Neuron (in vitro differentiated cells): ENCODE data around the gene LIME1.

ENCODE experiments used
- H2AFZ ChIP-seq: one replicate; pipeline ENCODE4 v1.6.1; 2013; ENCODE audit warnings: low read depth, mild to moderate bottlenecking, inconsistent platforms, low read length, moderate library complexity
- H3K27me3 ChIP-seq: one replicate; pipeline ENCODE4 v1.6.1; 2013; ENCODE audit warnings: low read length; ENCODE audit not compliant: insufficient read depth
- H3K36me3 ChIP-seq: one replicate; pipeline ENCODE4 v1.6.1; 2013; ENCODE audit warnings: low read length; ENCODE audit not compliant: insufficient read depth
- H3K4me1 ChIP-seq: one replicate; pipeline ENCODE4 v1.6.1; 2013; ENCODE audit warnings: low read length; ENCODE audit not compliant: insufficient read depth
- H3K4me3 ChIP-seq: 2 replicates; pipeline ENCODE4 v1.5.1; 2013; ENCODE audit warnings: mild to moderate bottlenecking, low read length, moderate library complexity
- H3K9me3 ChIP-seq: one replicate; pipeline ENCODE4 v1.6.1; 2013; ENCODE audit warnings: low read length

Gene LIME1

GRCh38 chr20:63741676-63742380 is 5.4 kb downstream of the LIME1 start:
- no peaks in the 10 kb centered on the region for H3K9me3 ChIP-seq
- H3K27me3 ChIP-seq: no peaks in the 10 kb centered on the region
- peaks cover 39% of the 10 kb centered on the region for H3K36me3 ChIP-seq
- peak overlapping the region; percentile 81 for H3K4me3 ChIP-seq
- H2AFZ ChIP-seq: no peak overlapping the region
- H3K4me1 ChIP-seq: peaks cover 17% of the 10 kb centered on the region

DNA sequence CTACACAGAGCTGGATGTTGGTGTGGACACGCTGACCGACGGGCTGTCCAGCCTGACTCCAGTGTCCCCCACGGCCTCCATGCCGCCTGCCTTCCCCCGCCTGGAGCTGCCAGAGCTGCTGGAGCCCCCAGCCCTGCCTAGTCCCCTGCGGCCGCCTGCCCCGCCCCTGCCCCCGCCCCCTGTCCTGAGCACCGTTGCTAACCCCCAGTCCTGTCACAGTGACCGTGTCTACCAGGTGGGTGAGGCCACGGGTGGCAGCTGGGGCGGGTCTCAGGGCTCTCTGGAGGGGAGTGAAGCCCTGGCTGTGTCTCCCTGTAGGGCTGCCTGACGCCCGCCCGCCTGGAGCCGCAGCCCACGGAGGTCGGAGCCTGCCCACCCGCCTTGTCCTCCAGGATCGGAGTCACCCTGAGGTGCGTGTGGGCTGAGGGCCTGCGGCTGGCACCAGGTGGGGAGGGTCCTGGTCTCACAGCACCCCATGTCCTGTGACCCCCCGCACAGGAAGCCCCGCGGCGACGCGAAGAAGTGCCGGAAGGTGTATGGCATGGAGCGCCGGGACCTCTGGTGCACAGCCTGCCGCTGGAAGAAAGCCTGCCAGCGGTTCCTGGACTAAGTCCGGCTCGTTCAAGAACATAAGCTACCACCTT is 6.0 kb downstream of the LIME1 start:
- no peak overlapping the region for H3K4me3 ChIP-seq
- peaks cover 17% of the 10 kb centered on the region for H3K4me1 ChIP-seq
- H3K9me3 ChIP-seq: no peaks in the 10 kb centered on the region
- peaks cover 41% of the 10 kb centered on the region for H3K36me3 ChIP-seq
- no peak overlapping the region for H2AFZ ChIP-seq
- H3K27me3 ChIP-seq: no peaks in the 10 kb centered on the region

- H3K9me3 ChIP-seq: no peaks in the 10 kb centered on the region
- H3K4me3 ChIP-seq: no peak overlapping the region
- H3K27me3 ChIP-seq: no peaks in the 10 kb centered on the region
- peaks cover 41% of the 10 kb centered on the region for H3K36me3 ChIP-seq
- peaks cover 13% of the 10 kb centered on the region for H3K4me1 ChIP-seq
- no peak overlapping the region for H2AFZ ChIP-seq
Observed at GRCh38 chr20:63743210-63743970, 6.9 kb downstream of the LIME1 start.

GRCh38 chr20:63744158-63744557 is 7.7 kb downstream of the LIME1 start:
- Histone ChIP-seq H3K4me3 (no peak overlapping the region), H3K9me3 (no peaks in the 10 kb centered on the region), H3K27me3 (no peaks in the 10 kb centered on the region), H3K4me1 (peaks cover 9% of the 10 kb centered on the region), H3K36me3 (peaks cover 41% of the 10 kb centered on the region), H2AFZ (no peak overlapping the region)

DNA sequence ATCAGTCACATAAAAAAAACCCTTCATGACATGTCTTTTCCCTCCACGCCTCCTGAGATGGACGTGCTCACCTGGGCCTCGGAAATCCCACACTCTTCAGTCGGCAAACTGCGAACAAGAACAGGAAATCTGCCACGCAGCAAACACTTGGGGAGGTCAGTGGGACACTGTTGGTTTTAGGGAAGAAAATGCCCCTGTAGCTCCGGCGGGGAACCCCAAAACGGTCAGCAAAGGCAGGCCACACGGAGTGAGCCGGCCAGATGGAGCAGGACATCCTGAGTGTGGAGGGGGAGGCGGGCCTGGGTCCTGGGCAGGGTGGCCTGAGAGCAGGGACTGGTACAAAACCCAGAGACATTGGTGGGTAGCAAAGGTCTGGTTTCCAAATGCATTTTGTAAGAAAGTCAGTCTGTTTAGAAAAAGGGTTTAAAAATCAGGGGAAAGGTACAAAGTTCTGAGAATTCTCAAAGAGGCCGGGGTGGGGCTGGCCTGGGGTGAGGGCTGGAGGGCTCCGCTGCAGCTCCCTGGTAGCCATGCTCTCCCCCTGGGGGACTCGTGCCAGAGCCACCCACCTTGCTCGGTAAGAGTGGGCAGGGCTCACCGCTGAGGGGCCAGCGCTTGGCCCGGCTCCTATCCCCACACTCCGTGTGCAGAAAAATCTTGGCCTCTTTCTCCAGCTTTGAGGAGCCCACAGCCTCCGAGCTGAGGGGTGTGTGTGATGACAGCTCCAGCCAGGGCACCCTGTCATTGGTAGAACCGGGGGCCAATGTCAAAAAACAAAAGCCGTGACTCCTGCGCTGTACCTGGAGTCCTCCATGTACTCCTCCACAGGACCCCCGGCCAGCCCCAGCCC is 8.3 kb downstream of the LIME1 start:
- peaks cover 42% of the 10 kb centered on the region for H3K36me3 ChIP-seq

DNA sequence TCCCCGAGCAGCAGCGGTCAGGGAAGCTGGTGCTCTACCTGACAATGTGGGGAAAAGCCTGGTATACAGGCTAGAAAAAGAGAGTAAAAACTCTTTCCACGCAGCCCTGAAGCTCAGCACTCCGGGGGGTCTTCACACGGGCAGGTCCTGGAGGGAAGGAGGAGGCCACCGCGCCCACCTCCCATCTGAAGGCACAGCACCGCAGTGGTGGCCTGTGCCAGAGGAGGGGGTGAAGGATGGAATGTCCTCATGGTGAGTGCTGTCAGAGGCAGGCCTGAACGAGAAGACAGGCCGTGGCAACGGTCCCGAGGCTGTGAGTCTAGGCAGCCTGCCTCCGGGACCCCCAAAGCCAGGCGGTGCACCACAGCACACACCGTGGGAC is 9.0 kb downstream of the LIME1 start:
- Histone ChIP-seq H3K9me3 (no peaks in the 10 kb centered on the region), H3K4me3 (no peak overlapping the region), H2AFZ (no peak overlapping the region), H3K27me3 (no peaks in the 10 kb centered on the region), H3K4me1 (peaks cover 9% of the 10 kb centered on the region), H3K36me3 (peaks cover 46% of the 10 kb centered on the region)

More for the DNA sequence above, 8.3 kb downstream of the LIME1 start:
- Histone ChIP-seq H3K27me3 (no peaks in the 10 kb centered on the region), H2AFZ (no peak overlapping the region), H3K9me3 (no peaks in the 10 kb centered on the region), H3K4me1 (peaks cover 9% of the 10 kb centered on the region), H3K4me3 (no peak overlapping the region)

GRCh38 chr20:63745961-63746731 is 9.7 kb downstream of the LIME1 start:
- Histone ChIP-seq H3K9me3 (no peaks in the 10 kb centered on the region), H3K27me3 (no peaks in the 10 kb centered on the region), H3K4me3 (no peak overlapping the region), H3K36me3 (peaks cover 46% of the 10 kb centered on the region), H2AFZ (no peak overlapping the region), H3K4me1 (peaks cover 13% of the 10 kb centered on the region)

DNA sequence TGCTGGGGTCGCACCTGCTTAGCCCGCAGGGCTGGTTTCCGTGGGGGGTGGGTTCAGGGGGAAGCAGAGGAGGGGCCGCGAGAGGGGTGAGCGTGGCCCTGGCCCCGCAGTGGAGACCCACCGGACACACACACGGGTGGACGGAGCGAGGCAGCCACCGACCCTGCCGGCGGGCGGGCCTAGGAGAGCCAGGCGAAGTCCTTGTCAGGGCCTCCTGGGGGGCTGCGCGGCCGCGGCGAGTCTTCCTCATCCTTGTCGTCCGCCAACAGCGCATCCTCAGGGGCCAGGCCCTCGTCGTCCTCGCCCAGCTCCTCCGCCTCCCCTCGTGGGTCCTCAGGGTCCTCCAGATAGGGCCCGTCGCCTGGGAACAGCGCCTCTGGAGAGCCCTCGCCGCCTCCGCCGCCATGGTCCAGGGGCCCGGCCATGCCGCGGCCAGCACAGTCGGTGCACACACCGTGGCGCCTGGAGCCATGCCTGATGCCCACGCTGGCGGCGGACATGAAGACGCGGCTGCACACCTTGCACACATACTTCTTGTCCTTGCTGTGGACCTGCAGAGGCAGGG is 10.4 kb downstream of the LIME1 start:
- H2AFZ ChIP-seq: no peak overlapping the region

GRCh38 chr20:63747622-63748069 is 11.2 kb downstream of the LIME1 start:
- Histone ChIP-seq H3K27me3 (no peaks in the 10 kb centered on the region), H2AFZ (no peak overlapping the region), H3K36me3 (peaks cover 34% of the 10 kb centered on the region), H3K9me3 (no peaks in the 10 kb centered on the region), H3K4me3 (no peak overlapping the region), H3K4me1 (peaks cover 6% of the 10 kb centered on the region)

More for the DNA sequence above, 10.4 kb downstream of the LIME1 start:
- Histone ChIP-seq H3K4me1 (peaks cover 7% of the 10 kb centered on the region), H3K27me3 (no peaks in the 10 kb centered on the region), H3K4me3 (no peak overlapping the region), H3K9me3 (no peaks in the 10 kb centered on the region), H3K36me3 (peaks cover 39% of the 10 kb centered on the region)

- H3K36me3 ChIP-seq: peaks cover 33% of the 10 kb centered on the region
- H3K4me1 ChIP-seq: peaks cover 6% of the 10 kb centered on the region
- H2AFZ ChIP-seq: no peak overlapping the region
- H3K27me3 ChIP-seq: no peaks in the 10 kb centered on the region
- no peak overlapping the region for H3K4me3 ChIP-seq
- H3K9me3 ChIP-seq: no peaks in the 10 kb centered on the region
Observed at GRCh38 chr20:63748070-63748933, 11.8 kb downstream of the LIME1 start.

DNA sequence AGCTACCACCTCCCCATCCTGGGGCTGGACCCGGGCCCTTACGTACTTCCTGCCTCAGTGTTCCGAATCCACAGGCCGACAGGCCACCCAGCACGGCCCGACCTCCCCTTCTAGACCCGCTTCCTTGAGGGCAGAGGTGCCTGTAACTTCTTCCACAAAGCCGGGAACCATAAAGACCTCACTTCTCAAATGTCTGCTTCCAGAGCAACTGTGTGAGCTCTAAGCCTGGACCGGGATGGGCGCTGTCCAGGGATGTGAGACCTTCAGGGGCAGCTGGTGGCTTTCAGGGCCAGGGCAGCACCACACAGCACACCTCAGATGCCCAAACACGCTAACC is 12.4 kb downstream of the LIME1 start:
- no peaks in the 10 kb centered on the region for H3K9me3 ChIP-seq
- no peak overlapping the region for H2AFZ ChIP-seq
- peaks cover 27% of the 10 kb centered on the region for H3K36me3 ChIP-seq
- peaks cover 6% of the 10 kb centered on the region for H3K4me1 ChIP-seq
- H3K4me3 ChIP-seq: no peak overlapping the region
- no peaks in the 10 kb centered on the region for H3K27me3 ChIP-seq
